Endothelial cell of coronary artery (primary cell): Measurements from ENCODE around the gene KLF9. TPM values are rescaled to one million over a fixed set of nuclear protein-coding genes. Genes with fewer than 3 reads are reported as not detected.

ENCODE experiments used
- total RNA-seq: library from RNA; depleted of rRNA; stranded (reverse); fragments of >200 nt; gene quantifications from 2 replicates; pipeline ENCODE4 v1.2.3, GENCODE V29; 2014

KLF9 gene
- 14.4 and 37.5 TPM in 2 replicates for total RNA-seq

DNA sequence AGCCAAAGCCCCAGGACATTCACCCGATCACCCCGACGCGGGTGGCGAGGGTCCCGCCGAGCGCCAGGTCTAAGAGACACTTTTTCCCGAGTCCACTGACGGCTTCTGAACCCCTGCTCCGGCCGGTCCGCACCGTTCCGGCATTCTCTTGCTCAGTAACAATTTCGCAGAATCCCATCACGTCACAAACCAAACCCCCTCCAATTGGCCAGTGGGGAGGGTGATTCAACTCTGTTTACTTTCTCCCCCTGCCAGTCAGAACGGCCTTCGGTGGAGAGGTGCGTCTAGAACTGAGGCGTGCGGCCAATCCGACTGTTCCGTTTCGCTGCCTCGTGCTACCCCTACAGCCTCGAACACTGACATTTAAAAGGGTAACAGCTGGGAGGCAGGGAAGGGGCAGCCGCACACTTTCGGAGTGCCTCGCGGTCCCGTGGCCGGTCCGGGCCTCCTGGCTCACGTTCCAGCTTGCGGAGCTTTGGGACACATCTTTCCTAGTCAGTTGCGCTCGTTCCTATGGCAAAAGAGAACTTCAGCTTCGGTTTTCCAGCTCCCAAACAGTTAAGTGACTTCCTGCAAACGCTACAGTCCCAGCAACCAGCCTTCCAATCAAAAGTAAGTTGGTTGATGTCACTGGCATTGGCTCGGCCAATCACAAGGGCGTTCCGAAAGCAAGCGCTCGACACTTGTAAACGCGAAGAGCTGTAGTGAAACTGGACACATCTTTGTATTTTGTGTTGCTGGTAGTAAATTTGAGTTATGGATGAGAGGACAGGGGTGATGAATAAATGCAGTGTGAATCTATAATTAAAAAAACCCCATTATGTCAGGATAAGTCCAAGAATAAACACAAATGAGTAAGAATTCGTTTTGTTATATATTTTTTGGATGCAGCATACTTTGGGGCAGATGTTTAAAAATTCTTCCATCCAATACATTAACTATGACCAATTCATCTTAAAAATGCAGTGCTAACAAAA lies at the start of gene KLF9:
Gene KLF9 (minus strand): TSS at position 859 of the 977 bp plus-strand sequence. CDS start 1,294 bp downstream, outside the sequence.

Other genes with a start within 250 kb of the KLF9 start
- gene SMC5, start 155.7 kb downstream of the KLF9 start, total RNA-seq, result 20.9 and 28.1 TPM in 2 replicates